HCT116 (cell line): ENCODE data around the gene CPS1.

ENCODE experiments used
- CEBPB ChIP-seq: IDR thresholded peaks from 2 replicates; pipeline ENCODE4 v1.6.1; 2012; ENCODE audit warnings: low read depth
- EZH2 ChIP-seq: fragments of 200-600 bp; sonication (generic); IDR thresholded peaks from 2 replicates; pipeline ENCODE4 v1.6.1; 2017; ENCODE audit warnings: antibody characterized with exemption, mixed run types
- EZH2phosphoT487 ChIP-seq: fragments of 200-600 bp; IDR thresholded peaks from 2 replicates; pipeline ENCODE4 v1.6.1; 2018; ENCODE audit warnings: antibody characterized with exemption, borderline replicate concordance
- FOSL1 ChIP-seq: IDR thresholded peaks from 2 replicates; pipeline ENCODE4 v1.6.1; 2012; ENCODE audit warnings: low read depth
- POLR2A ChIP-seq: IDR thresholded peaks from 2 replicates; pipeline ENCODE4 v1.7.0; 2011; ENCODE audit warnings: borderline replicate concordance; ENCODE audit not compliant: insufficient read depth, insufficient read length; ENCODE audit errors: extremely low read depth
- POLR2AphosphoS5 ChIP-seq: IDR thresholded peaks from 2 replicates; pipeline ENCODE4 v1.6.1; 2011; ENCODE audit warnings: mild to moderate bottlenecking, low read depth, low read length, moderate library complexity
- ZNF274 ChIP-seq: fragments of 200-500 bp; sonication (Bioruptor generic); IDR thresholded peaks from 2 replicates; pipeline ENCODE4 v1.6.1; 2014; ENCODE audit warnings: mild to moderate bottlenecking, low read depth, low read length, inconsistent platforms
- TF ChIP-seq, protein P1 (sequence below), 3 experiments: fragments of 200-600 bp in 1 of 3; sonication (generic) in 1 of 3; IDR thresholded peaks in 2 of 3; conservative IDR thresholded peaks in 1 of 3; 2 replicates each; pipeline ENCODE4 v1.5.1; 2012 to 2017; ENCODE audit warnings: low read depth in 2 of 3, low read length in 2 of 3, antibody characterized with exemption in 1 of 3, borderline replicate concordance in 1 of 3, control low read depth in 1 of 3, mild to moderate bottlenecking in 1 of 3, mixed read lengths in 1 of 3, mixed run types in 1 of 3, moderate library complexity in 1 of 3; ENCODE audit not compliant: insufficient read depth in 1 of 3
- TF ChIP-seq, protein P2 (sequence below): IDR thresholded peaks from 2 replicates; pipeline ENCODE4 v1.6.1; 2012

DNA sequence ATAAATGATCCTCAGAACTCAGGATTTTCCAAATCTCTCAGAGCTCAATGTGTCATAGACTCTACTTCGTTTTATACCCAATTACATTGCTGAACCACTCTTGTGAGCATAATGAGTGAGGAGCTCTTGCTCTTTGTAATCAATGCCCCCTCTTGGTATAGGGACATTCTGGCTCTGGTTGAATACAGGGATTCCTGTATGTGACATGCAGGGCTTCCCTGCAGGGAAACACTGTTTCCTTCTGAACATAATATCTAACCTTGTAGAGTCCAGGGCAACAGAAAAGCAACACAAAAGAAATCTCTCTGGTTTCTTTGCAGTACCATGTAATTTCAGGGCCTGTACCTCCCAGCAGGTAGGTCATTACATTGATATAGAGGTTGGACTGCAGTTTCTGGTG, 101.5 kb downstream of the CPS1 start:
- no peak for TF ChIP-seq POLR2AphosphoS5
- TF ChIP-seq, protein P1, sequence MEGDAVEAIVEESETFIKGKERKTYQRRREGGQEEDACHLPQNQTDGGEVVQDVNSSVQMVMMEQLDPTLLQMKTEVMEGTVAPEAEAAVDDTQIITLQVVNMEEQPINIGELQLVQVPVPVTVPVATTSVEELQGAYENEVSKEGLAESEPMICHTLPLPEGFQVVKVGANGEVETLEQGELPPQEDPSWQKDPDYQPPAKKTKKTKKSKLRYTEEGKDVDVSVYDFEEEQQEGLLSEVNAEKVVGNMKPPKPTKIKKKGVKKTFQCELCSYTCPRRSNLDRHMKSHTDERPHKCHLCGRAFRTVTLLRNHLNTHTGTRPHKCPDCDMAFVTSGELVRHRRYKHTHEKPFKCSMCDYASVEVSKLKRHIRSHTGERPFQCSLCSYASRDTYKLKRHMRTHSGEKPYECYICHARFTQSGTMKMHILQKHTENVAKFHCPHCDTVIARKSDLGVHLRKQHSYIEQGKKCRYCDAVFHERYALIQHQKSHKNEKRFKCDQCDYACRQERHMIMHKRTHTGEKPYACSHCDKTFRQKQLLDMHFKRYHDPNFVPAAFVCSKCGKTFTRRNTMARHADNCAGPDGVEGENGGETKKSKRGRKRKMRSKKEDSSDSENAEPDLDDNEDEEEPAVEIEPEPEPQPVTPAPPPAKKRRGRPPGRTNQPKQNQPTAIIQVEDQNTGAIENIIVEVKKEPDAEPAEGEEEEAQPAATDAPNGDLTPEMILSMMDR (IDR thresholded peaks at IDR 0.05 in 2 of 3, conservative IDR thresholded peaks at IDR 0.05 in 1 of 3; ENCODE audit: borderline replicate concordance in 1 of 3, insufficient read depth in 1 of 3, low read depth in 2 of 3, low read length in 2 of 3) = no peak
- TF ChIP-seq EZH2 = no peak
- TF ChIP-seq, protein P2, sequence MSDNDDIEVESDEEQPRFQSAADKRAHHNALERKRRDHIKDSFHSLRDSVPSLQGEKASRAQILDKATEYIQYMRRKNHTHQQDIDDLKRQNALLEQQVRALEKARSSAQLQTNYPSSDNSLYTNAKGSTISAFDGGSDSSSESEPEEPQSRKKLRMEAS = no peak
- TF ChIP-seq EZH2phosphoT487 = no peak
- TF ChIP-seq FOSL1 = no peak
- TF ChIP-seq CEBPB = no peak
- no peak for TF ChIP-seq ZNF274
- no peak for TF ChIP-seq POLR2A
